GM23338 (cell line): ENCODE measurements around the gene VSTM2L. TPM values are rescaled to one million over a fixed set of nuclear protein-coding genes. Genes with fewer than 3 reads are reported as not detected.

Experiments used
- ATAC-seq: fragments of 200-7000 bp; cut with Tn5 transposase; 3 replicates; pipeline ENCODE4 v1.9.1; 2020
- DNase-seq: peaks from one replicate; pipeline ENCODE4 v3.0.0-alpha.2; 2015; ENCODE audit warnings: low spot score
- H2AFZ ChIP-seq: fragments of 200-600 bp; sonication (generic); 2 replicates; pipeline ENCODE4 v1.8.0; 2016; ENCODE audit warnings: antibody characterized with exemption, mild to moderate bottlenecking, moderate library complexity
- H3F3A ChIP-seq: fragments of 200-600 bp; sonication (generic); replicated peaks from 2 replicates; pipeline ENCODE4 v1.8.0; 2017; ENCODE audit warnings: antibody characterized with exemption, mixed run types, low read depth
- H3K27ac ChIP-seq: fragments of 200-600 bp; sonication (generic); 2 replicates; pipeline ENCODE4 v1.6.1; 2016; ENCODE audit warnings: low read depth
- H3K27me3 ChIP-seq: fragments of 200-600 bp; sonication (generic); 2 replicates; pipeline ENCODE4 v1.8.0; 2016; ENCODE audit warnings: mild to moderate bottlenecking, mixed run types, moderate library complexity; ENCODE audit not compliant: insufficient read depth
- H3K36me3 ChIP-seq: fragments of 200-600 bp; sonication (generic); 2 replicates; pipeline ENCODE4 v1.8.0; 2016; ENCODE audit warnings: mild to moderate bottlenecking; ENCODE audit not compliant: insufficient read depth
- H3K4me1 ChIP-seq: fragments of 200-600 bp; sonication (generic); 2 replicates; pipeline ENCODE4 v1.8.0; 2016; ENCODE audit warnings: mild to moderate bottlenecking, moderate library complexity; ENCODE audit not compliant: insufficient read depth
- H3K4me2 ChIP-seq: fragments of 200-600 bp; sonication (generic); 2 replicates; pipeline ENCODE4 v1.7.1; 2017; ENCODE audit warnings: mixed run types
- H3K4me3 ChIP-seq: fragments of 200-600 bp; sonication (generic); 2 replicates; pipeline ENCODE4 v1.6.1; 2016; ENCODE audit warnings: mixed run types
- H3K79me2 ChIP-seq: fragments of 200-600 bp; sonication (generic); replicated peaks from 2 replicates; pipeline ENCODE4 v1.8.0; 2017; ENCODE audit warnings: mild to moderate bottlenecking; ENCODE audit not compliant: insufficient read depth
- H3K9me2 ChIP-seq: fragments of 200-600 bp; sonication (generic); 2 replicates; pipeline ENCODE4 v1.8.0; 2017; ENCODE audit not compliant: insufficient read depth
- H4K20me1 ChIP-seq: fragments of 200-600 bp; sonication (generic); replicated peaks from 2 replicates; pipeline ENCODE4 v1.8.0; 2017; ENCODE audit warnings: mild to moderate bottlenecking; ENCODE audit not compliant: insufficient read depth
- H3K27ac Mint-ChIP-seq: 2 replicates; pipeline ENCODE4 v1.8.0; 2020; ENCODE audit warnings: inconsistent platforms, mild to moderate bottlenecking, moderate library complexity, mixed read lengths
- H3K27me3 Mint-ChIP-seq: 3 replicates; pipeline ENCODE4 v1.8.0; 2022; ENCODE audit warnings: low read depth, mild to moderate bottlenecking, moderate library complexity, mixed read lengths, inconsistent platforms; ENCODE audit not compliant: insufficient read depth, poor library complexity
- H3K36me3 Mint-ChIP-seq: 3 replicates; pipeline ENCODE4 v1.8.0; 2021; ENCODE audit warnings: low read depth, mild to moderate bottlenecking, inconsistent platforms, moderate library complexity, mixed read lengths
- H3K4me1 Mint-ChIP-seq: 3 replicates; pipeline ENCODE4 v1.8.0; 2020; ENCODE audit warnings: mild to moderate bottlenecking, inconsistent platforms, mixed read lengths
- H3K4me3 Mint-ChIP-seq: 3 replicates; pipeline ENCODE4 v1.8.0; 2021; ENCODE audit warnings: moderate library complexity, mild to moderate bottlenecking, inconsistent platforms, mixed read lengths
- H3K9me3 Mint-ChIP-seq: 3 replicates; pipeline ENCODE4 v1.8.0; 2020; ENCODE audit warnings: moderate library complexity, mild to moderate bottlenecking, inconsistent platforms, mixed read lengths
- CTCF ChIP-seq, 2 experiments: fragments of 200-600 bp in 1 of 2; sonication (generic) in 1 of 2; conservative IDR thresholded peaks; 2 replicates each; pipeline versions ENCODE4 v1.5.1 to v1.6.1; 2016 to 2017; ENCODE audit warnings: antibody characterized with exemption in 2 of 2, low read depth in 2 of 2, mild to moderate bottlenecking in 2 of 2, moderate library complexity in 1 of 2
- POLR2AphosphoS5 ChIP-seq: IDR thresholded peaks from 2 replicates; pipeline ENCODE4 v1.6.1; 2016; ENCODE audit warnings: antibody characterized with exemption, low read depth
- REST ChIP-seq: IDR thresholded peaks from one replicate; pipeline ENCODE4 v1.6.1; 2018; ENCODE audit warnings: antibody characterized with exemption; ENCODE audit not compliant: unreplicated experiment
- STAT1 ChIP-seq: IDR thresholded peaks from one replicate; pipeline ENCODE4 v1.6.1; 2016; ENCODE audit warnings: antibody characterized with exemption; ENCODE audit not compliant: unreplicated experiment
- ZNF331 ChIP-seq: fragments of 250-450 bp; sonication (Bioruptor Pico); IDR thresholded peaks from 2 replicates; pipeline ENCODE4 v1.5.0; 2020; ENCODE audit warnings: low read depth, mild to moderate bottlenecking, moderate library complexity
- polyA plus RNA-seq: library from polyadenylated mRNA; unstranded; fragments of >200 nt; fragmentation: Nextera tagmentation; extraction: Ambion mirVana; gene quantifications from 2 replicates; pipeline ENCODE4 v1.2.1, GENCODE V29; 2016
- total RNA-seq: library from RNA; depleted of rRNA; stranded (reverse); fragments of >200 nt; shearing (Covaris generic); gene quantifications from 2 replicates; pipeline ENCODE4 v1.2.3, GENCODE V29; 2014

The VSTM2L gene
- total and polyA plus RNA-seq, 2 experiments from 2014 or later, result 0.60 to 1.9 TPM

GRCh38 chr20:37903317-37904007, 535 bp downstream of the VSTM2L start:
- peak; percentile 11 for ATAC-seq
- Histone ChIP-seq H2AFZ (no peak overlapping the region), H4K20me1 (no peaks in the 10 kb centered on the region; the same call in 1 of the 2 replicates), H3K9me2 (no peaks in the 10 kb centered on the region), H3F3A (no peaks in the 10 kb centered on the region), H3K79me2 (no peaks in the 10 kb centered on the region), H3K4me2 (peak overlapping the region; percentile 80), H3K4me3 (peak overlapping the region; percentile 66), H3K4me1 (peaks cover 16% of the 10 kb centered on the region), H3K27me3 (peaks cover 14% of the 10 kb centered on the region), H3K36me3 (no peaks in the 10 kb centered on the region), H3K27ac (no peak overlapping the region)
- peak overlapping the region; percentile 71 for H3K4me3 Mint-ChIP-seq
- TF ChIP-seq REST (no peak), STAT1 (no peak), CTCF (conservative IDR thresholded peaks at IDR 0.05; ENCODE audit: low read depth in 2 of 2) (peak; percentile 56 to 66)
- H3K9me3 Mint-ChIP-seq, result no peaks in the 10 kb centered on the region; the same call in 2 of the 3 replicates
- DNase-seq, result peak; percentile 29
- H3K36me3 Mint-ChIP-seq, result no peaks in the 10 kb centered on the region
- H3K27me3 Mint-ChIP-seq, result peaks cover 36% of the 10 kb centered on the region
- H3K27ac Mint-ChIP-seq, result no peak overlapping the region
- H3K4me1 Mint-ChIP-seq, result peaks cover 52% of the 10 kb centered on the region

GRCh38 chr20:37904008-37904642, 1.2 kb downstream of the VSTM2L start:
- H3K27ac Mint-ChIP-seq, result no peak overlapping the region
- no peak for TF ChIP-seq POLR2AphosphoS5
- no peak for TF ChIP-seq ZNF331 (CRISPR knock-in tag)
- no peak for TF ChIP-seq CTCF (conservative IDR thresholded peaks at IDR 0.05; ENCODE audit: low read depth in 2 of 2)

More at GRCh38 chr20:37904008-37904642, 1.2 kb downstream of the VSTM2L start:
- Histone ChIP-seq H3K36me3 (no peaks in the 10 kb centered on the region), H3K27me3 (peaks cover 14% of the 10 kb centered on the region), H3K27ac (no peak overlapping the region), H3K4me3 (no peak overlapping the region), H3K4me1 (peaks cover 16% of the 10 kb centered on the region), H3K9me2 (no peaks in the 10 kb centered on the region), H2AFZ (no peak overlapping the region), H3K4me2 (no peak overlapping the region), H3F3A (no peaks in the 10 kb centered on the region), H3K79me2 (no peaks in the 10 kb centered on the region), H4K20me1 (no peaks in the 10 kb centered on the region; the same call in 1 of the 2 replicates)
- Mint-ChIP-seq H3K27me3 (peaks cover 38% of the 10 kb centered on the region), H3K36me3 (no peaks in the 10 kb centered on the region), H3K4me1 (peaks cover 56% of the 10 kb centered on the region), H3K9me3 (no peaks in the 10 kb centered on the region; the same call in 2 of the 3 replicates), H3K4me3 (peak overlapping the region; percentile 71)
- ATAC-seq (no peak), DNase-seq (no peak)
